ENCODE measurements around the gene P2RY4. TPM values are rescaled to one million over a fixed set of nuclear protein-coding genes. Genes with fewer than 3 reads are reported as not detected.

Gene P2RY4
- 5.7 and 7.6 TPM in 2 replicates for total RNA-seq (2013; cell fraction: nucleolus; rRNA removed)
- total RNA-seq (2014; rRNA removed) (not detected in 2 replicates), total RNA-seq (2014; rRNA removed; fragmentation: Illumina TruSeq; extraction: Trizol) (not detected in 2 replicates), total RNA-seq (2021) (0.13 TPM in 1 of 2 replicates, not detected in the other), polyA plus RNA-seq (2011; rRNA removed) (0.07 TPM in 1 of 2 replicates, not detected in the other), polyA plus RNA-seq (2014; fragmentation: Illumina TruSeq; extraction: Trizol) (not detected in 2 replicates), polyA plus RNA-seq (2014; fragmentation: Nextera tagmentation; extraction: Ambion mirVana) (not detected), polyA plus RNA-seq (2014; rRNA removed) (0.33 and 0.44 TPM in 2 replicates), polyA plus RNA-seq (2016; fragmentation: Nextera tagmentation; extraction: Ambion mirVana) (not detected), polyA minus RNA-seq (2011; rRNA and poly(A)+ RNA removed) (0.29 and 0.67 TPM in 2 replicates), Bru-seq, nascent RNA (percentile 41 among the genes with signal in this experiment), BruChase-seq, experiment 1, labeled RNA remaining after a 6-hour chase (percentile 41 among the genes with signal in this experiment), BruChase-seq, experiment 2, labeled RNA remaining after a 2-hour chase (percentile 44 among the genes with signal in this experiment)
- not detected for polyA plus RNA-seq (2011; ENCODE audit: low read depth)
- polyA plus RNA-seq (2011; cell fraction: cytosol; rRNA removed): 0.03 TPM in 1 of 2 replicates, not detected in the other
- 1.1 and 1.6 TPM in 2 replicates for polyA plus RNA-seq (2011; cell fraction: nucleus; rRNA removed)
- polyA plus RNA-seq (2012): 0.09 TPM in 1 of 2 replicates, not detected in the other
- not detected in 2 replicates for polyA minus RNA-seq (2011; cell fraction: cytosol; rRNA and poly(A)+ RNA removed)
- polyA minus RNA-seq (2011; cell fraction: nucleus; rRNA and poly(A)+ RNA removed): 0.36 and 1.9 TPM in 2 replicates
- long read RNA-seq, experiment 1: 0 reads
- long read RNA-seq, experiment 2: 0 reads

DNA sequence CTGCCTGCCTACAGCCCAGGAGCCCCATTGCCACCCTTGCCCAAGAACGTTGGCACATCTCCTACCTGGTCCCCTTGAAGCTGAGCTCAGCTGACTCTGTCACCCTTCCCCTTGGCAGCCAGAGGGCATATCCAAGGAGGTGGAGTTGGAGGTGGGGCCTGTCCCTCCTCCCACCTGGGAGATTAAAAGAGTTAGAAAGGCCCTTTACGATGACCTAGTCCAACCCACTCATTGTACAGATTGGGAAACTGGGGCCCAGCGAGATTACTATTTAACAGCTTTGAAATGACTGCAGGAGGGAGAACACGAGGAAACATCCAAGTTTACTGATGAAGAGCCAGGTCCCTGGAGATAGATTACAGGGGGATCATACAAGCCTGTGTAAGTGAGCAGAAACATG, at the start of gene P2RY4:
P2RY4 (minus strand) TSS at position 101 of the 400 bp plus-strand sequence. CDS start 580 bp downstream, outside the sequence.
- BruUV-seq (replicated peaks): no TSS peak
- ChIA-PET CTCF (interaction anchor here (1.8 kb wide), 1 partner anchor 9 kb away, joined by 5 read pairs; no protein-coding TSS in a partner anchor), RAD21 (ENCODE audit: unreplicated experiment) (no interaction called here)

More for the DNA sequence above, at the start of gene P2RY4:
- Histone ChIP-seq H3K4me1 (ENCODE audit: control insufficient read depth, insufficient read depth, low read length) (no peaks in the 10 kb centered on the region), H3K9me3 (replicated peaks; ENCODE audit: control insufficient read depth, insufficient read depth, low read length) (no peaks in the 10 kb centered on the region), H3K27me3 (replicated peaks in 1 of 2; ENCODE audit: control insufficient read depth in 2 of 2, insufficient read depth in 2 of 2, low read length in 1 of 2) (no peaks in the 10 kb centered on the region), H3K36me3 (ENCODE audit: control insufficient read depth in 2 of 2, insufficient read depth in 2 of 2, low read length in 1 of 2) (no peaks in the 10 kb centered on the region), H2AFZ (ENCODE audit: control insufficient read depth, low read depth, low read length) (no peak within 1 kb of the TSS), H3K79me2 (ENCODE audit: control insufficient read depth, insufficient read depth, low read length) (no peaks in the 10 kb centered on the region), H3K9ac (ENCODE audit: control insufficient read depth, insufficient read depth, low read length) (no peak within 1 kb of the TSS), H3K27ac (ENCODE audit: control insufficient read depth, insufficient read depth) (no peak within 1 kb of the TSS), H4K20me1 (ENCODE audit: control insufficient read depth, insufficient read depth) (no peaks in the 10 kb centered on the region), H3K4me3 (no peak within 1 kb of the TSS), H3K4me2 (ENCODE audit: control insufficient read depth, insufficient read depth) (no peak within 1 kb of the TSS)
- no peak for ATAC-seq
- POLR2A ChIA-PET: no interaction called here
- TF ChIP-seq YY1 (IDR thresholded peaks at IDR 0.05; ENCODE audit: low read depth, low read length) (no peak), RBBP5 (conservative IDR thresholded peaks at IDR 0.05) (no peak), CBX3 (IDR thresholded peaks at IDR 0.05; ENCODE audit: borderline replicate concordance, low read depth) (no peak), DPF2 (IDR thresholded peaks at IDR 0.05) (no peak), MTA3 (IDR thresholded peaks at IDR 0.05; ENCODE audit: borderline replicate concordance, low read length) (no peak), ZBTB4 (CRISPR knock-in tag; IDR thresholded peaks at IDR 0.05) (no peak), IKZF1 (conservative IDR thresholded peaks at IDR 0.05) (no peak), POU2F2 (IDR thresholded peaks at IDR 0.05; ENCODE audit: borderline replicate concordance, low read depth, low read length) (no peak), SREBF2 (IDR thresholded peaks at IDR 0.05; ENCODE audit: low read length) (no peak), ZNF622 (IDR thresholded peaks at IDR 0.05) (no peak), RCOR1 (conservative IDR thresholded peaks at IDR 0.05; ENCODE audit: low read depth, low read length) (no peak), RB1 (IDR thresholded peaks at IDR 0.05; ENCODE audit: borderline replicate concordance) (no peak), GATAD2B (conservative IDR thresholded peaks at IDR 0.05; ENCODE audit: low read depth) (no peak), SPI1 (IDR thresholded peaks at IDR 0.05; ENCODE audit: borderline replicate concordance, insufficient read depth, low read depth, low read length) (no peak), ASH2L (IDR thresholded peaks at IDR 0.05; ENCODE audit: borderline replicate concordance, low read depth) (no peak)
- SMC1A ChIA-PET (ENCODE audit: uncharacterized antibody, unreplicated experiment): interaction anchor here (1.2 kb wide), 1 partner anchor 10 kb away, joined by 4 read pairs; no protein-coding TSS in a partner anchor
- no peak for FAIRE-seq
- no peak for DNase-seq (ENCODE audit: low read depth, low spot score)
- intact Hi-C loops (cut with micrococcal nuclease; ENCODE audit: unreplicated experiment): loop anchor here (5.0 kb wide), 1 partner anchor 228 kb away; no protein-coding TSS in a partner anchor
- 13% methylated on average over 4 of the region's 4 CpGs for WGBS (ENCODE audit: insufficient coverage, insufficient replicate concordance, low lambda C conversion rate, missing lambda C conversion rate)
- in situ Hi-C loops (cut with MboI): no loop called here
